GM21723 (cell line): ENCODE results near the gene BTG1.

Experiments used
- ATAC-seq: cut with Tn5 transposase; IDR thresholded peaks from one replicate; pipeline ENCODE4 v1.9.1; 2021; ENCODE audit warnings: mild to moderate bottlenecking, moderate library complexity; ENCODE audit not compliant: unreplicated experiment

The BTG1 gene

DNA sequence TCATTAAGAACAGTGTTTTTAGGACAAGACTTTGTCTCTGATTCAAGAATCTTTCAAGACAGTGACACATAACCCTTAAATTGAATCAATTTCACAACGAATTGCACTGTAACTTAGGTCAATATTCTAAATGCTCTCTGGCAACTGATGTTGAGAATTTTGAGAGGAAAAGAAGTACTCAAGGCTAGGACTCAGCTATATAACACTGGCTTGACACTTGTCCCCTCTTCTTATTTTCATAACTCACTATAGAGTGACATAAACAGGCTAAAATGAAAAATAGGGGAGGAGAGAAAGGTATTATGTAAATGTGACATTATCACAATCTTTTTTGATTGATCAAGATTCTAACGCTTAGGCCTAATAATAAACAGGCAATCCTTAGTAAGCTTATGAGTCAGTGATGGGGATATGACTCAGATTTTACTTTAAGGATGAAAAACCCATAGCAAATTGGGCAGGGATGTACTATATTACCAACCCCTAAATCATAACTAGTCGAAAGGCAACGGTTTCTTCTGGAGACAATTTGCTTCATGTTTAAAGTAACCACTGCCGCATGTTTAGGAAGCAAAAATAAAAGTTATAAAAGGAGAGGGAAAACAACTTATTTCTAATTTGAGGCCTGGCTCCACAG is 10.9 kb downstream of the BTG1 start:
- ATAC-seq, result no peak

DNA sequence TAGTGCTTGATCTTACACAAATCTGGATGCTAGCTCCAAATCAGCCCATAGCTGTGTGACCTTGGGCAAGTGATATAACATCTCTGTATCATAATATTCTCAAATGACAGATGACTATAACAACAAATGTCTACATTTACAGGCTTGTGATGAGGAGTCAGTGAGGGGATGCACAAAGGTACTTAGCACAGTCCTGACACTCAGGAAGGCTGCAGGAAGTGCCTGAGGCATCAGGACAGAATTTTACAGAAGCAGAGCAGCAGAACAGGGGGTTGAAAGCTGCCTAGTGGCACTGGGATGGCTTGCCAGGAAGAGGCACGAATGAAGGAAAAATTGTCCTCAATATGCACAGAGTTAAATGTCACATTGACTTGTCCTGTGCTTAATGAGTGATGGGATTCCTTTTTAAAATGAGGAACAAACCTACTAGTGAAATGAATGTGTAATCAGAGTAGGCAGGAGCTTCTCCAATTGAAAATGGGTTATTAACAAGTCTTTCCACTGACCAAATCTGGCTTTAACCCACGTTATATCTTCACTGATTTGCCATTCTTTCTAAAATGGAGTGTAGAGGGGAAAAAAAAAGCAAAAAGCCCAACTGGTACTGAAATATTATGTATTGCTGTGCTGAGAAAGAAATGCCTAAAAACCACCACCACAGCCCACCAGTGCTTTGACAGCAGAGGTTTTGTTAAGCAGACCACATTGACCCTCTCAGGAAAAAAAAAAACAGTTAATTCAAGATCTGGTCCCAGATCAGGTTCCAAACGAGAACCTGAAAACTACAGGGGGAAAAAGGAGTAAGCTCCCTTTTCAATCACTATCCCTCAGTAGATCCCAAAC is 11.6 kb downstream of the BTG1 start:
- ATAC-seq, result peak; percentile 43

DNA sequence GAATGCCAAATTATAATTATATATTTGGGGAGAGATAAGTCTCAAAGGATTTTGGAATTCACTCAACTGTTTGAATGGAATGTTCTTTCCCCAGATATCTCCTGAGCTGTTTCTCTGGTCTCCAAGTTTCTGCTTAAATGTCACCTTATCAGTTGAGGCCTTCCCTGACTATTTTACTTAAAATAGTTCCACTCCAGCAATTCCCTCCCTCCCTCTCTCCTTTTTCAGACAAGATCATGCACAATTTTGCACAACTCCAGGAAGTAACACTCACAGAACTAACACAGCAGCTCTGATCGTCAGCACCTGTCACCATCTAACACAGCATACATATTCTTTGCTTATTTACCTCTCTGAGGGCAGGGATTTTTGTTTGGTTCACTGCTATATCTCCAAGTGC is 12.5 kb downstream of the BTG1 start:
- ATAC-seq, result no peak

DNA sequence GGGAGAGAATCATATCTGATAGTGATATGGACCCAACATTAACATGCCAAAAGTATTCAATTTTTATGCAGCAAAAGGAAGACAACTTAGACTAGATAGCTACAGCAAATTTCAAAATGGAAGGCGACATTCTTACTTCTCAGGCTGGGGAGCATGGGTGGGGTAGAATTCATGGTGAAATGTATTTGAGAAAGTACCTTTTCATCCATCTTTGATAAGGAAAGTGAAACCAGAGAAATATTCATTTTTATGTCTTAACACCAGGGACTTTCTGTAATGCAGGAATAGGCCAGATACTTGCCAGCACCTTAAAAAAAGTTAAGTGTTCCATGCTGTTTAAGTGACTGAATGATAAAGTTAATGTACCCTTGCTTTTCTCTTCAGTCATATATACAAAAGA is 13.4 kb downstream of the BTG1 start:
- no peak for ATAC-seq

DNA sequence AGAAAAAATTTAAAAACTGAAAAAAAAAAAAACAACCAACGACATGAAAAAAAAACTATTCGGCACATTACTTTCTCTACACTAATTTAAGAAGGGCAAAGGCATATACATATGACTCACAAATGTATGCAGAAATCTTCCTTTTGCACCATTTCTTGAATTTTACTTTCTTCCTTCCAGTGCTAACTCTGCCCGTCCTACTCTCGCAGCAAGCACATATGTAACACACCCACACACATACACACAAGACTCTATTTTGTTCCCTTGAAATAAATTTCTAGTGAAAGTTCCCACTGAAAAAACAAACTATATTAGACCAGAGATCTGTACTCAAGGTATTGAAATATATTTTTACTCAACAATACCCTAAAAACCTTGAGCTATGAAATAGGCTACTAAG is 14.6 kb downstream of the BTG1 start:
- no peak for ATAC-seq

DNA sequence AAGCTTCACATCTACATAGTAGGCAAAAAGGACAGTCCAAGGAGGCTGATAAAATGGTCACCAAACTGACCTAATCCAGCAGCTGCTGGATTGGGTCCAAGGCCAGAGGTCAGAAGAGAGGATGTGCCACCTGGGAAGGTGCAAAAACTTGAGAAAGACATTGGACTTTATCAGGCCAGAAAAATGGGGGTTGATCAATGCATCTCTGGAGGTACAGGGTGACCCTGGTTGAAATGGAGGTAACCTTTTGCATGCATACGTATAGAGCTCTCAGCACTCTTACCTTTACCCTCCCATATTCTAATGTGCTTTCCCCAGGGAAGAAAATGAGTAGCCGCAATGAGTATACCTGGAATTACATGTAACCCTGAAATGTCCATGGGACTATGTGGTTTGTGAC is 16.0 kb downstream of the BTG1 start:
- ATAC-seq, result no peak

DNA sequence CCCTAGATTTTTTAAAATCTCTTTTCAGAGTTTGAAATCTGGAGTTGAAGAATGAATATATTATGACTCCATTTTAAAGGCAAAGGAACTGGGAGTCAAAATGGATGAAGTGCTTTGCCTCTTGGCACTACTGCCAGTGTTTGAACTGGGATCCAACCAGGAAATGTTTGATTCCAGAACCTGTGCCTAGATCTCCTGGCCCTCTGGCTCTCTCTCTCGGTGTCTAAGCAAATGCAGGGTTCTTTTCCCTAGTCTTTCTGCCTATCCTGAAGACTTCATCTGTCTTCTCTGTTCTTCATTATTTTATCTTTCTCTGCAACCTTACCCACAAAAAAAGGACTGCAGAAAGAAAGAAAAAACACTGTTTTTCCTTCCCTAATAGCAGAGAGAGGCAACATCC is 17.0 kb downstream of the BTG1 start:
- no peak for ATAC-seq

DNA sequence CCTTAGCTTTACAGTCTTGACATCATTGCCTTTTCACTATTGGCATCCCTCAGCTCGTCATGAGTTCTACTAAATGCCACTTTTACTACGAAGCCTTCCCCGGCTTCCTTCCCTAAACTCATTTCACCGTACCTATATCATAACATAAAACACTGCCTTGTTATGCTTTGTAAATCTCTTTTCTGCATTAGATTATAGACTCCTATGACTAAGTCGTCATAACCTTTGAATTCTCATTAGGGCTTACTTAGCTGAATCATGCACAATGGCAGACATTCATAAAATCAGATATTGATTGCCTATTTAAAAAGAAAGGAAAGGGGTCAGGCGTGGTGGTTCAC is 21.0 kb downstream of the BTG1 start:
- ATAC-seq, result peak; percentile 28

DNA sequence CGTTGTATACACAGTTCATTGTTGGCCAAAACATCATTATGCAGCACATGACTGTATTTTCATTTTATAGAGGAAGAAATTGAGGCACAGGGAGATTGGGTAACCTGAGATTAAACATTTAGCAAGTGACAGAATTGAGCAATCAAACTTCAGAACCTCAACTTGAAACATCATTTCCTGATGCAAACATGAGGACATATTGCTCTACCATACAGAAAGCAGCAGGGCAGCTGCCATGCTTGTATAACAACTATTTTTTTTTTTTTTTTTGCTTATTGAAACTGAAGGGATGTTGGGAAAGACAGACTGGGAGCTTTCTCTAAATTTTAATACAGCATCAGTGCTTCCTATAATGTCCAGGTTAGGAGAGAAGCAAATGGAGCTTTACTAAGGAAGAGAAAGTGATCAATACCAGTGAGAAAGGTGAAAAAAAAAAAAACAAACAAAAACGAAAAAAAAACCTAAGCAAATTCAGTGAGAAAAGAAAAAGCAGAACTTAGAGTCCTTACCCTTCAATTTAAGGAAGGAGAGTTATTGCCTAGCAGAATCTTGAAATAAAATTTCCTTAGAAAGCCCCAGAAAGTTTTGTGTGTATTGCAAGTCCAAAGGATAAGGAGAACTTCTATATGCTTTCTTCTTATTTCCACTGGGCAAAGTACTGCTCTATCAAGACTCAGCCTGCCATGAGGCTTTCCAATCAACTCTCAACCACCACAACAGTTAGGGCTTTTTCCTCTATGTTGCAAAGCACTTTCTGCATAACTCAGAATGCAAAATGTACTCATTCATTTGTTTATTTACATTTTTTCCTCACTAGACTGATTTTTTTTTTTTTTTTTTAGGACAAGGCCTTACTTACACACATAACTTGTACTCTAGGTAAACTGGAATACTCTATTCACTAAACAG is 21.6 kb downstream of the BTG1 start:
- peak; percentile 39 for ATAC-seq

DNA sequence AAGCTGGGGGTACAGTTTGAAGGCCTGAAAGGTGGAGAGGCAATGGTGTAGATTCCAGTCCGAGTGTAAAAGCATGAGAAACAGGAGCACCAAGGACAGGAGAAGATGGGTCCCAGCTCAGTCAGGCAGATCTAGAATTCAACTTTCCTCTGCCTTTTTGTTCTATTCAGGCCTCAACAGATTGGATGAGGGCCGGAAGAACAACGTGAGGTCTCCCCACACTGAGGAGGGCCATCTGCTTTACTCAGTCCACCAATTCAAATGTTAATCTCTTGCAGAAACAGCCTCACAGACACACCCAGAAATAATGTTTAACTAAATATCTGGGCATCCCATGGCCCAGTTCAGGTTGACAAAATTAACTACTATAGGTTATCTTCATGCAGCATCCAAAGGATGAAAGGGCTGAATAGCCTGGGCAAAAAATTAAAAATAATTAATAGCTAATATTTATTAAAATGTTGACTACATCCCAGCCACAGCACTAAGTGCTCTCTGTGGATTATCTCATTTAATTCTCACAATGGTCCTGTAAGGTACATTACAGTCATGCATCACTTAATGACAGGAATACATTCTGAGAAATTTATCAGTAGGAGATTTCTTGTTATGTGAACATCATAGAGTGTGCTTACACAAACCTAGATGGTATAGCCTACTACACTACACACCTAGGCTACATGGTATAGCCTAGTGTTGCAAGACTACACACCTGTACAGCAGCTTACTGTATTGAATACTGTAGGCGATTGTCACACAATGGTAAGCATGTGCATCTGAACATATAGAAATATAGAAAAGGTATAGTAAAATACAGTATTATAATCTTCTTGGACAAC is 22.5 kb downstream of the BTG1 start:
- ATAC-seq, result no peak

DNA sequence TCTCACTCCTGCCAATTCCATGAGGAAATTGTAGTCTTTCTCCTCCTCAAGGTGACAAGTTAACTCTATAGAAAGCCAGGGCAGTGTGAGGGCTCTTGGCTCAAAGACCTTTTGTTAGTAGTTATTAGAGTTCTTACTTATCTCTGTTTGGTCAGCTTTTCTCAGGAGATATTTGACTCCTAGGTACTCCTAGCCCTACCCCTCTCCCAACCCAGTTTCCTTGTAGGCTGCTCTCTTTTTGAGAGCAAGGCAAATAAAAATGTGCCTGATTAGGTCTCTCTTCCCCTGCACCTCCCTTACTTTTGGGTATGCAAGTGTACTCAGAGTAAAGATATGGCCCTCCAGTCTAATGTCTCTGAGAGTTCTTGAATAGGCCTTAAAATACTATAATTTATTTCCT is 23.8 kb downstream of the BTG1 start:
- ATAC-seq, result no peak

DNA sequence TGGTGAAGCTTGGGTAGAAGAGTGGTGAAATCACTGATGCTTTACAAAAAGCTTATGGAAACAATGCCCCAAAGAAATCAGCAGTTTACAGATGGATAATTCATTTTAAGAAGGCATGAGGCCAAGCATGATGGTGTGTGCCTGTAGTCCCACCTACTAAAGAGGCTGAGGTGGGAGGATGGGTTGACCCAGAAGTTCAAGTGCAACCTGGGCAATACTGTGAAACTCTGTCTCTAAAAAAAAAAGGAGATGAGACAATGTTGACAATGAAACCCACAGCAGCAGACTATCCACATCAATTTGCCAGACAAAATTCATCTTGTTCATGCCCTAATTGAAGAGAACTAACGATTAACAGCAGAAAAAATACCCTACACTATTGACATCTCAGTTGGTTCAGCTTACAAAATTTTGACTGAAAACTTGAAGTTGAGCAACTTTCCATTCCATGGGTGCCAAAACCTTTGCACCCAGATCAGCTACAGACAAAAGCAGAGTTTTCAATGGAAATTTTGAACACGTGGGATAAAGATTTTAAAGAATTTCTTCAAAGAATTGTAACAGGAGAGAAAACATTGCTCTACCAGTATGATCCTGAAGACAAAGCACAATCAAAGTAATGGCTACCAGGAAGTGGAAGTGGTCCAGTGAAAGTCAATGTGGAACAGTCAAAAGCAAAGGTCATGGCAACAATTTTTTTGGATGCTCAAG is 26.7 kb downstream of the BTG1 start:
- no peak for ATAC-seq

DNA sequence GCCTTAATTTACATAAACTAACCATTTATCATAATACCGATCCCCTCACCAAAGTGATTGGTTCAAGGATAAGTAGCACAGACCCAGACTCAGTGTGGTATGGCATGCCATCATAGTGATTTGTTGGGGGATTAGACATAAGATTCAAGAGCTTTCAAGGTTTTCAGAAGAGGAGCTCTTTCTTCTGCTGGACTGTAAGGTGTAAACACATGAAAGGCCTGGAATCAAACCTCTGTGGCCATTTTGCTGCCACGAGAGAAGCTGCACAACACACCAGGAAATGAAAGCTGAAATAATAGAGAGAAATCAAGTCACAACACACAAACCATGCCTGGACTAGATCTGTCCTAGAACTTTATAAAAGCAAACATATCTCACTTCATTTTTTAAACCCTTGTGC is 30.8 kb downstream of the BTG1 start:
- no peak for ATAC-seq

DNA sequence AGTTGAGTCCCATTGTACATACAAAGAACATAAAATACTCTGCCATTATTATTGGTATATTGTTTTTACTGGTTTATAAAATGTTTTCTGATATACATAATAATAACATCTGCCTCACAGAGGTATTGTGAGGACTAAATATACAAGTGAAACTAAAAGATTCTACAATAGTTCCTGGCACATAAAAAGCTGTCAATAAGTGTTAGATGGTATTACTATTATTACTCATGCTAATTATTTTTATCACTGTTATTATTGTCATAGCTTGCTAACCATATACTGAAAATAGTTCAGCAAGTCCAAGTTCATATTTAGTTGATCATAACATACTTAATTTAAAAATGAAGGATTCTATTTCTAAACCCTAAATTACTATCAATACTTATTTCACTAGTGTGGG is 34.4 kb downstream of the BTG1 start:
- peak; percentile 63 for ATAC-seq

DNA sequence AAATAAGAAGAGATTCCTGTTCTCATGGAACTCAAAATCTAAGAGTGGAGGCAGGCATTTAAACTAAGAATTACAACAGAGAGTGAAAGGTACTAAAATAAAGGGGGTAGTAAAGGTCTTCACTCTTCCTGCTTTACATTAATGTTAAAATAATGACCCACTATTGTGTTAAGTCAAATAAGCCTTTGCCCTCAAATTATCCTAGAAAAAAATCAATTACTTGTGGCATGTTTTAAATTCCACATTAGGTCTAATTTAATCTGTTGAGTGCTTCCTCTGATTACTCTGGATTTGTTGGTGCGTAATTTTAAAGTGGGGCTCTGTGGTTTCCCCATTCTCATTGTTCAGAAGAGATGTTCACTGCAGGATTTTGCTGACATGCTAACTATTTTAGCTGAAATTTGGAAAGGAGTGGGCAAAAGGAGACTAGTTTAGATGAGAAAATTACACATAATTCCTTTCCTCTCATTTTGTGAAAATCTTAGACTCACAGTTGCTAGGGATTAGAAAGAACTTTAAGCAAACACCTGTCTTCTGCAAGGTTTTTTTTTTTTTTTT is 35.5 kb downstream of the BTG1 start:
- ATAC-seq, result no peak

DNA sequence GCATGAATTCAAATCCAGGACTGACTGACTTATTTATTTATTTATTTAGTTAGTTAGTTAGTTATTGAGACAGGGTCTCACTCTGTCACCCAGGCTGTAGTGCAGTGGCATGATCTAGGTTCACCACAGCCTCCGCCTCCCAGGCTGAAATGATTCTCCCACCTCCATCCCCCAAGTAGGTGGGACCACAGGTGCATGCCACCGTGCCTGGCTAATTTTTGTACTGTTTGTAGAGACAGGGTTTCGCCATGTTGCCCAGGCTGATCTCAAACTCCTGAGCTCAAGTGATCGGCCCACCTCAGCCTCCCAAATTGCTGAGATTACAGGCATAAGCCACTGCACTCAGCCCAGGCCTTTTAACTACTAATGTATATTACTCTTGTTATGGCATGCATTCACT is 36.0 kb downstream of the BTG1 start:
- no peak for ATAC-seq

DNA sequence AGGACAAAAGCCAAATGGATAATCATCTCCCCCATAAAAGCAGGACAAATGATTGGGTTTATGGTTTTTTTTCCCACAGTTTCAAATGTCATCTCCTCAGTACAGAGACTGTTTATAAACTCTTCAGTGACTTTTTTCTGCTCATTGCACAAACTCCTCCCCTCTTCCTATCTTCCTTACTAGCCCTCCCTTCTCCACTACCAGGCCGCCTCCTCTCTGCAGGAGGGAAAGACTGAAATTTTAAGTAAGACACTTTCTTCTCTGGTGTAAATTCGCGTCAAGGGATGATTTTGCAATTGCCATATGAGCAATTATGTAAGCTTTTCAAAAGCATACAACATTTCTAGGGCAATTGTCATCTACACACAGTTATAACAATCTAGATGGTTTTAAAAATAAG is 37.0 kb downstream of the BTG1 start:
- no peak for ATAC-seq

DNA sequence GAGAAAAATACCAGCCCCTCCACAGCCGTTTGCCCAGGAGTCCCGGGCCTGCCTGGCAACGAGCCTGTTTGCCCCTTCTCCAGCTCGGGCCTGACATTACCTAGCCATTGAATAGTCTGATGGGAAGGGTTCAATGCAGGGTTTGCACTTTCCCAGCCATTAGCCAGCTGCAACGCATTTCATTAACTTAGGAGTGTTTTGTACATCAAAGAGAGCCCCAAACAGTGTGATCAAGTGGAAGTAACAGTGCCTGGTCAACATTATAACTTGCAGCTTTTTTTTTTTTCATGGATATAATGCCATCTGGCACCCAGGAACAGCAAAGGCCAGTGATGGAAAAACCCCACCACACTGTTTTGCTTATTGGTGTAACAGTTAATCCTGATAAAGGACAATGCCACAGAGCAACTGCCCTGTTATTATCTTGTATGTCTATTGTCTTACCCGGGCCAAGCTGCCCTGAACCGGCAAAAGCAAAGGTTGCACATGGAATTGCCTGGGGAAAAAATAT is 38.0 kb downstream of the BTG1 start:
- ATAC-seq, result no peak

DNA sequence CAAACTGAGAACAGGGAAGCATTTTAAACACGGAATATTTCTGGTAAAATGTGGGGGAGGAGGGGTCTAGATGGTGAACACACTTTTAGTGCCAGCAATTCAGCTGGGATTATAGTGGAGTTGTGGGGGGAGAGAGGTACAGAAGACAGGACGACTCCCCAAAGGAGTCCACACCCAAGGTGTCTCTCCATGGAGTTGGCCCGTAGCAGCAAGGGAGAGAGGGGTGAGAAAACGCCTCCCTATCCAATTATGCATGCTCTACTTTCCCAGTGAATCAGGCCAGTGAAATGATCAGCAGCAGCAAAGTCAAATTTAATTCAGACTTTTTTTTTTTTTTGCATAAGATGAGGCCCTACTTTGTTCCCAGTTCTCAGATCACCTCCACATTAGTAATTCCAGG is 38.6 kb downstream of the BTG1 start:
- ATAC-seq, result no peak

DNA sequence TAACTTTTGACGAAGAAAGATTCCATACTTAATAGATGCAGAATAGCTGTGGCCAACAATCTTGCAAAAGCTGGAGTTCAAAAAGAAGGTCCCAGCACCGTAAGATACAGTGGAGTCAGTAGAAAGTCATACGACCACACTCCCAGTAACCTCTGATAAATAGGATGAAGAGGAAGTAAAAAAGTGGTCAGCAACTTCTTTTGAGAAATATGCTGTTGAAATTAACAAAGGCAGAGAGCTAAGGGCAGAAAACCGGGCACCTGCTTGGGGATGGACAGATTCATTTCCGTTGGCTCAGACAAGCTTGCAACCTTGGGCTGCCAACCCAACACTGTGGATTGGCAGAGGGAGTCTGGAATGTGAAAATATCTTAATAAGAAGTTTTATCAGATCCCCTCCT is 40.0 kb downstream of the BTG1 start:
- no peak for ATAC-seq
